OCI-LY3 (cell line): ENCODE results near the gene PCBP3.

Source experiments
- H2AFZ ChIP-seq: fragments of 200-600, 300-600 bp; shearing (Covaris generic); 2 replicates; pipeline ENCODE4 v1.6.0; 2014; ENCODE audit warnings: antibody characterized with exemption, low read depth, low read length
- H3K27ac ChIP-seq: fragments of 200-600, 300-600 bp; sonication (generic); 2 replicates; pipeline ENCODE4 v1.5.1; 2014; ENCODE audit warnings: mild to moderate bottlenecking, low read length, moderate library complexity, mixed read lengths
- H3K27me3 ChIP-seq: fragments of 200-600, 300-600 bp; sonication (generic); 2 replicates; pipeline ENCODE4 v1.6.1; 2014; ENCODE audit warnings: low read depth, low read length, mixed read lengths
- H3K36me3 ChIP-seq: fragments of 200-600, 300-600 bp; sonication (generic); replicated peaks from 2 replicates; pipeline ENCODE3; 2014; ENCODE audit warnings: low read depth, low read length, mixed read lengths
- H3K4me1 ChIP-seq: fragments of 300-600, 200-600 bp; sonication (generic); 2 replicates; pipeline ENCODE4 v1.6.1; 2014; ENCODE audit warnings: low read length, mixed read lengths
- H3K4me2 ChIP-seq: fragments of 200-600, 300-600 bp; sonication (generic); 2 replicates; pipeline ENCODE4 v1.6.1; 2014; ENCODE audit warnings: low read length, mixed read lengths
- H3K4me3 ChIP-seq: fragments of 300-600, 200-600 bp; sonication (generic); 2 replicates; pipeline ENCODE4 v1.5.1; 2014; ENCODE audit warnings: antibody characterized with exemption, mild to moderate bottlenecking, low read length, moderate library complexity
- H3K79me2 ChIP-seq: fragments of 300-600, 200-600 bp; shearing (Covaris generic); 2 replicates; pipeline ENCODE4 v1.6.1; 2014; ENCODE audit warnings: mild to moderate bottlenecking, low read length, mixed read lengths
- H3K9ac ChIP-seq: fragments of 300-600, 200-600 bp; shearing (Covaris generic); 2 replicates; pipeline ENCODE4 v1.6.0; 2014; ENCODE audit warnings: mild to moderate bottlenecking, low read length, moderate library complexity
- H3K9me3 ChIP-seq: fragments of 200-600, 300-600 bp; shearing (Covaris generic); 2 replicates; pipeline ENCODE4 v1.6.1; 2014; ENCODE audit warnings: low read length, mixed read lengths; ENCODE audit not compliant: insufficient read depth
- H4K20me1 ChIP-seq: fragments of 200-600, 300-600 bp; sonication (generic); 2 replicates; pipeline ENCODE4 v1.6.1; 2016; ENCODE audit warnings: low read length, mixed read lengths; ENCODE audit not compliant: insufficient read depth
- EZH2phosphoT487 ChIP-seq: fragments of 200-600 bp; shearing (Covaris generic); IDR thresholded peaks from 2 replicates; pipeline ENCODE4 v1.6.1; 2018; ENCODE audit warnings: antibody characterized with exemption, mixed run types, low read depth
- TF ChIP-seq, protein P1 (sequence below): fragments of 200-600, 300-600 bp; sonication (generic); IDR thresholded peaks from 2 replicates; pipeline ENCODE4 v1.5.1; 2014; ENCODE audit warnings: antibody characterized with exemption, low read length, low read depth

Gene PCBP3

DNA sequence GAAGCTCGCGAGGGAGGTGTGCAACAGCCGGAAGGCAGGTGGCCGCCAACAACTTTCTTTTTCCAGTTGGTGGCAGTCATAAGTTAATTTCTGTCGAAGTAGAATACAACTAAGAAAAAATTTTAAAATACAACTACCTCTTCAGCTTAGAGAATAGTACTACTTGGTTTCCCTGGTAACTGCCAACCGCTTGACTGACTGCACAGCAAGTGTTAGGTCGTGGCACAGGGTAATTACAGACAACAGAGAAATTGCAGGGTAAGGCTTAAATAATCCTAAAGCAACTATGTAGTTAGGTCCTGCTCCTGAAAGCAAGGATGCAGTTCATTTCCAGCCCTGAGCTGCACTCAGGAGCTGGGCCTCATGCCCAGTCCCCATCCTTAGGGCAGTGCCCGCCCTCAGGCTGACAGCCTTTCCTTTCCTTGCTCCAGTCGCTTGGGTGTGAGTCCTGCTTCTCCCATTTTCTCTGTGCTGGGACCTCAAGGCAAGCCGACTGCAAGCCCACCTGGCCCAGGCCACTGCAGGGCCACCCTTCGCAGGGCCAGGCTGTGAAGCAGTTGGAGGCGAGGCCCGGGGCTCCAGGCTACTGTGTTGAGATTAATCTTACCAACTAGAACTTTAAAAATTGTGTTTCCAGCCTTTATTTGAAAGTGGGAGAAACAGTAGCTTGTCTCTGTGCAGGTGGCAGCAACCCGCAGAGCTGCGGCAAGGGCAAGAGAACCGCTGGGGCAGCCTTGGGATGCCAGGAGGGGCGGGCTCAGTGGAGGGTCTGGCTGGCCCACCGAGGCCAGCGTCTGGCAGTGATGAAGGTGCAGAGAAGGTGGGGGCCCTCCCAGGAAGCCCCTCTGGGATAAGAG is 148.3 kb downstream of the PCBP3 start:
- no peak overlapping the region for H3K27ac ChIP-seq
- peaks cover 9% of the 10 kb centered on the region; the same call in 1 of the 2 replicates for H3K27me3 ChIP-seq
- H3K79me2 ChIP-seq, result no peaks in the 10 kb centered on the region

DNA sequence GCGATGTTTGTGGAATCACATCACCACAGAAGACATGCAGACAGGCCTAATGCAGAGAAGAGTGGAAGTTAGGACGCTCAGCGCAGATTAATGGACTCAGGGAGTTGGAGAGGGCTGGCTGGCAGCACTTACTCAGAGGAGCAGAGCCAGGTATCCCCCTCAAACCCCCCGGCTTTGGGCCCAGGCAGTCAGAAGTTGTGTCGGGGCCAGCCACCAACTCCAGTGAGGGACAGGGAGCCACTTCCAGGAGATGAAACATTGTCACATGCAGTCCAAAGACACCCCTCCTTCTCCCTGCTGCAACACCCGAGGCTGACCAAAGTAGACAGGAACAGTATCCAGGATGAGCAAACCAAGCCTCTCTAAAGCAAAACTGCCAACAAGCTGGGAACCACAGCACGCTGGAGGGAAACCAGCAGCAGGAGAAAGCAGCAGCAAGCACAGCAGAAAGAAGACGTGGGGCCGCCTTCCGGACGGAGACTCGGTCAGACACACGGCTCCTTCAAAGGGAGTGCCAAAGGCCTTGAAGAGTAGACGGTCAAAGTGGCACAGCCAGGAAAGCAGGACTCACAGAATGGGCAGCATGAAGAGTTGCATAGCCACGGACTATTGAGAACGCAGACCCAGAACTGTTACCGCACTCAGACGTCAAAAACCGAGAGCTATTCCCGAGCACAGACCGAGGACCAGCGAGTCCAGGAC is 149.3 kb downstream of the PCBP3 start:
- Histone ChIP-seq H3K36me3 (no peaks in the 10 kb centered on the region), H3K9ac (no peak overlapping the region), H2AFZ (no peak overlapping the region), H3K9me3 (no peaks in the 10 kb centered on the region), H3K4me1 (peaks cover 39% of the 10 kb centered on the region), H3K79me2 (no peaks in the 10 kb centered on the region), H3K4me3 (no peak overlapping the region), H4K20me1 (no peaks in the 10 kb centered on the region), H3K27me3 (peaks cover 9% of the 10 kb centered on the region; the same call in 1 of the 2 replicates), H3K27ac (no peak overlapping the region), H3K4me2 (no peak overlapping the region)
- TF ChIP-seq EZH2phosphoT487, result no peak
- TF ChIP-seq, protein P1, sequence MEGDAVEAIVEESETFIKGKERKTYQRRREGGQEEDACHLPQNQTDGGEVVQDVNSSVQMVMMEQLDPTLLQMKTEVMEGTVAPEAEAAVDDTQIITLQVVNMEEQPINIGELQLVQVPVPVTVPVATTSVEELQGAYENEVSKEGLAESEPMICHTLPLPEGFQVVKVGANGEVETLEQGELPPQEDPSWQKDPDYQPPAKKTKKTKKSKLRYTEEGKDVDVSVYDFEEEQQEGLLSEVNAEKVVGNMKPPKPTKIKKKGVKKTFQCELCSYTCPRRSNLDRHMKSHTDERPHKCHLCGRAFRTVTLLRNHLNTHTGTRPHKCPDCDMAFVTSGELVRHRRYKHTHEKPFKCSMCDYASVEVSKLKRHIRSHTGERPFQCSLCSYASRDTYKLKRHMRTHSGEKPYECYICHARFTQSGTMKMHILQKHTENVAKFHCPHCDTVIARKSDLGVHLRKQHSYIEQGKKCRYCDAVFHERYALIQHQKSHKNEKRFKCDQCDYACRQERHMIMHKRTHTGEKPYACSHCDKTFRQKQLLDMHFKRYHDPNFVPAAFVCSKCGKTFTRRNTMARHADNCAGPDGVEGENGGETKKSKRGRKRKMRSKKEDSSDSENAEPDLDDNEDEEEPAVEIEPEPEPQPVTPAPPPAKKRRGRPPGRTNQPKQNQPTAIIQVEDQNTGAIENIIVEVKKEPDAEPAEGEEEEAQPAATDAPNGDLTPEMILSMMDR, result no peak

More for the DNA sequence above, 148.3 kb downstream of the PCBP3 start:
- H3K36me3 ChIP-seq, result no peaks in the 10 kb centered on the region
- peaks cover 39% of the 10 kb centered on the region for H3K4me1 ChIP-seq
- H4K20me1 ChIP-seq, result no peaks in the 10 kb centered on the region
- H3K4me2 ChIP-seq, result no peak overlapping the region
- H3K9me3 ChIP-seq, result no peaks in the 10 kb centered on the region
- no peak overlapping the region for H3K9ac ChIP-seq
- H3K4me3 ChIP-seq, result no peak overlapping the region
- TF ChIP-seq, protein P1, result no peak
- no peak for TF ChIP-seq EZH2phosphoT487
- no peak overlapping the region for H2AFZ ChIP-seq

DNA sequence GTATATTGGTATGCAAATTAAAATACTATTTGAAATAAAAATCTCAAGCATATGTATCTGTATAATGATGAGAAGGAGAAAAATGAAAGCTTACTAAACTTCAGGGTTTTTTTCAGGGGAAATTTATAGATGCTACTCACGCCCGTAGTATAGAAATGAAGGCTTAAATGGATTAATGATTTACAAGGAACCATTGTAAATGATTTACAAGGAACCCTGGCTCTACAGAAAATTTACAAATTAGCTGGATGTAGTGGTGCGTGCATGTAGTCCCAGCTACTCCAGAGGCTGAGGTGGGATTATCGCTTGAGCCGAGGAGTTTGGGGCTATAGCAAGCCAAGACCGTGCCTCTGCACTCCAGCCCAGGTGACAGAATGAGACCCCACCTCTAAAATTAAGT is 150.5 kb downstream of the PCBP3 start:
- H3K9me3 ChIP-seq, result no peaks in the 10 kb centered on the region
- no peaks in the 10 kb centered on the region for H3K79me2 ChIP-seq
- no peak overlapping the region for H3K9ac ChIP-seq
- peak overlapping the region; percentile 43 for H3K4me3 ChIP-seq
- H3K27me3 ChIP-seq, result peaks cover 9% of the 10 kb centered on the region; the same call in 1 of the 2 replicates
- TF ChIP-seq, protein P1, result no peak
- no peak for TF ChIP-seq EZH2phosphoT487
- peak overlapping the region; percentile 23 for H3K27ac ChIP-seq
- H2AFZ ChIP-seq, result no peak overlapping the region
- no peaks in the 10 kb centered on the region for H4K20me1 ChIP-seq
- peaks cover 39% of the 10 kb centered on the region for H3K4me1 ChIP-seq
- H3K36me3 ChIP-seq, result no peaks in the 10 kb centered on the region
- peak overlapping the region; percentile 69 for H3K4me2 ChIP-seq

DNA sequence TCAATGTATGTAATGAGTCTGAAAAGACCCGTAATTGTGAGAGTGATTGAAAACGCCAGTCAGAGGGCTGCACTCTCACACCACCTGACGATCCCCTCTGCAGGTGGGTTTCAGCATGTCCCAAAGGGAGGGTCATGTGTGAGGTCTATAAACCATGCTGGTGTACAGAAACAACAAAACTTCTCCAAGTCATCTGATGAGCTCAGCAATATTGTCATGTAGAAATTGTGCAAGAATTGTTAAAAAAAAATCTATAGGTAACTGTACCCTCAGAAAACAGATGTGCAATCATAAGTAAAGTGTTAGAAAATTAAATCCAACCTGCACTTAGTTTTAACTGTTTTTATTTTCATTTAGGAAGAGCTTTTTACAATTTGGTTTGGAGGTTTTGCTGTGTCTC is 152.5 kb downstream of the PCBP3 start:
- Histone ChIP-seq H3K4me2 (peak overlapping the region; percentile 42), H3K27ac (no peak overlapping the region), H3K9ac (no peak overlapping the region), H3K79me2 (no peaks in the 10 kb centered on the region), H3K27me3 (0 out of 2 replicates have a peak, but pooled peaks cover 9% of the 10 kb centered on the region), H4K20me1 (no peaks in the 10 kb centered on the region), H3K36me3 (no peaks in the 10 kb centered on the region), H3K4me1 (peaks cover 39% of the 10 kb centered on the region), H3K9me3 (no peaks in the 10 kb centered on the region), H2AFZ (no peak overlapping the region), H3K4me3 (no peak overlapping the region)
- TF ChIP-seq EZH2phosphoT487, result no peak
- TF ChIP-seq, protein P1, result no peak
